Keratinocyte (primary cell): ENCODE data around the gene GCK. TPM values are rescaled to one million over a fixed set of nuclear protein-coding genes. Genes with fewer than 3 reads are reported as not detected.

ENCODE experiments used
- DNase-seq: peaks from one replicate; pipeline ENCODE4 v3.0.0-alpha.2; 2011; ENCODE audit warnings: low read depth, missing footprints, low spot score
- FAIRE-seq: peaks from 2 replicates; lab custom pipeline; 2011; peaks lifted over from hg19 to GRCh38; lab: Jason Lieb, UNC
- H2AFZ ChIP-seq: 2 replicates; pipeline ENCODE4 v1.6.0; 2012; ENCODE audit warnings: low read length, control low read depth, inconsistent platforms; ENCODE audit not compliant: control insufficient read depth
- H3K27ac ChIP-seq: 2 replicates; pipeline ENCODE4 v1.5.1; 2011; ENCODE audit warnings: low read length; ENCODE audit not compliant: control insufficient read depth, insufficient read depth
- H3K27me3 ChIP-seq: 3 replicates; pipeline ENCODE4 v1.6.0; 2011; ENCODE audit warnings: low read length; ENCODE audit not compliant: control insufficient read depth, insufficient read depth; ENCODE audit errors: extremely low read depth
- H3K36me3 ChIP-seq, 2 experiments: 2 replicates in 1 of 2; 3 replicates in 1 of 2; pipeline ENCODE4 v1.5.1; 2011; ENCODE audit warnings: low read length in 2 of 2, mild to moderate bottlenecking in 1 of 2; ENCODE audit not compliant: control insufficient read depth in 2 of 2, insufficient read depth in 2 of 2; ENCODE audit errors: extremely low read depth in 1 of 2
- H3K4me1 ChIP-seq: 3 replicates; pipeline ENCODE4 v1.5.1; 2011; ENCODE audit warnings: low read length; ENCODE audit not compliant: control insufficient read depth, insufficient read depth; ENCODE audit errors: extremely low read depth
- H3K4me2 ChIP-seq: 3 replicates; pipeline ENCODE4 v1.6.0; 2011; ENCODE audit warnings: low read depth, low read length; ENCODE audit not compliant: control insufficient read depth, insufficient read depth; ENCODE audit errors: extremely low read depth
- H3K4me3 ChIP-seq, 3 experiments: fragments of 200-600 bp in 1 of 3; sonication (generic) in 1 of 3; 2 replicates in 2 of 3; 3 replicates in 1 of 3; pipeline ENCODE4 v1.5.1; 2011 to 2016; ENCODE audit warnings: low read length in 3 of 3, mild to moderate bottlenecking in 3 of 3, control low read depth in 2 of 3, inconsistent platforms in 1 of 3, low read depth in 1 of 3, mixed read lengths in 1 of 3, mixed run types in 1 of 3, moderate library complexity in 1 of 3; ENCODE audit not compliant: control insufficient read depth in 2 of 3, insufficient read depth in 2 of 3; ENCODE audit errors: extremely low read depth in 1 of 3
- H3K79me2 ChIP-seq: 2 replicates; pipeline ENCODE4 v1.6.0; 2012; ENCODE audit warnings: low read length; ENCODE audit not compliant: control insufficient read depth, insufficient read depth
- H3K9ac ChIP-seq: 3 replicates; pipeline ENCODE4 v1.6.0; 2011; ENCODE audit warnings: low read length; ENCODE audit not compliant: control insufficient read depth, insufficient read depth; ENCODE audit errors: extremely low read depth
- H3K9me1 ChIP-seq: 3 replicates; pipeline ENCODE4 v1.6.0; 2011; ENCODE audit warnings: low read length; ENCODE audit not compliant: control insufficient read depth, insufficient read depth; ENCODE audit errors: extremely low read depth
- H3K9me3 ChIP-seq: 2 replicates; pipeline ENCODE4 v1.5.1; 2012; ENCODE audit warnings: low read depth, low read length; ENCODE audit not compliant: control insufficient read depth
- H4K20me1 ChIP-seq: 3 replicates; pipeline ENCODE4 v1.6.0; 2011; ENCODE audit warnings: low read length; ENCODE audit not compliant: control insufficient read depth, insufficient read depth; ENCODE audit errors: extremely low read depth
- EZH2 ChIP-seq: IDR thresholded peaks from one replicate; pipeline ENCODE4 v1.6.1; 2012; ENCODE audit warnings: inconsistent platforms, mild to moderate bottlenecking, low read length, moderate library complexity
- dilution Hi-C: fragments of 300-500 bp; cut with MboI; formaldehyde crosslinking; loops from one replicate; pipeline ENCODE4 v1.7.0; 2020; ENCODE audit warnings: low sequenced_read_pairs; ENCODE audit not compliant: extremely low pct_ligation_motif_present
- polyA plus RNA-seq, 5 experiments: library from polyadenylated mRNA; depleted of rRNA in 3 of 5; stranded (reverse) in 3 of 5; stranded (forward) in 1 of 5; unstranded in 1 of 5; fragments of >200 nt; gene quantifications; 1 replicate in 1 of 5; 2 replicates in 3 of 5; 3 replicates in 1 of 5; pipeline versions ENCODE4 v1.2.1 to v1.2.3, GENCODE V29; 2011 to 2012; ENCODE audit warnings: missing spikeins in 2 of 5, low read depth in 1 of 5, low replicate concordance in 1 of 5
- TF ChIP-seq, protein P1 (sequence below), 3 experiments: IDR thresholded peaks in 1 of 3; conservative IDR thresholded peaks in 1 of 3; optimal IDR thresholded peaks in 1 of 3; 2 replicates in 2 of 3; 3 replicates in 1 of 3; pipeline versions ENCODE3 to v1.5.1; 2011; ENCODE audit warnings: low read length in 3 of 3, mild to moderate bottlenecking in 3 of 3, moderate library complexity in 2 of 3, control low read depth in 1 of 3, inconsistent platforms in 1 of 3; ENCODE audit not compliant: insufficient read depth in 2 of 3; ENCODE audit errors: extremely low read depth in 1 of 3

The GCK gene
- polyA plus RNA-seq, 1 donor (not counting 4 experiments of a cell fraction or from before 2014, with no cell fraction given), result not detected

DNA sequence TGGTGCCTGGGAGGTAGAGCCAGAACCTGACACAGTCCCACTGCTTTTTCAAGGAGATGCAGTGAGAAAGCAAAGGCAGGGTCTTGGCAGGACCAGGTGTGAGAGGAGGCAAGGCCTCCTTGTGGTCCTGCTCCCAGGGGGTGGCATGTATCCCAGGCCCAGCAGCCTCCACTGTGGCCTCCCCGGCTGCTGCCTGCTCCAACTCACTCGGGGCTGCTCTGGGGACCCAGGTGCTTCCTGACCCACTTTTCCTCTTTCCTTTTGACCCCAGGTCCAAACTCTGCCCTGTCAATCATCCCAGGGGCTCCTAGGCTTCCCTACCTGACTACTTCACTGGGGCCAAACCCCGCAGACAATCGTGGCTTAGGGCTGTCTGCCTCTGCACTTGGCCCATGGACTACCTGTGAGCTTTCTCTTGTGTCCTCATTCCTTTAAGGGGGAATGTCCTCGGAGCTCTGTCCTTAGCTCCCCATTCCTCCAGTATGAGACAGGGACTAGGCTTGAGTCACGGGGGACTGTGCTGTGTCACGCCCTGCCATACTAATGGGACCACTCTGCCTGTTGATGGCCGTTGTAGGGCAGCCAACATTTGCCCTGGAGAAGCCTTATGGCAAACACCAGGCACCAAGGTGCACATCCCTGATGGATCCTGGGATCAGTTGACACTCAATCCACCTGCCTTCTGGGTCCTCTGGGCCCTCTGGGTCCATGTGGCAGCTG lies 86.2 kb downstream of the GCK start:
- FAIRE-seq, result no peak
- dilution Hi-C loops, result no loop called here

DNA sequence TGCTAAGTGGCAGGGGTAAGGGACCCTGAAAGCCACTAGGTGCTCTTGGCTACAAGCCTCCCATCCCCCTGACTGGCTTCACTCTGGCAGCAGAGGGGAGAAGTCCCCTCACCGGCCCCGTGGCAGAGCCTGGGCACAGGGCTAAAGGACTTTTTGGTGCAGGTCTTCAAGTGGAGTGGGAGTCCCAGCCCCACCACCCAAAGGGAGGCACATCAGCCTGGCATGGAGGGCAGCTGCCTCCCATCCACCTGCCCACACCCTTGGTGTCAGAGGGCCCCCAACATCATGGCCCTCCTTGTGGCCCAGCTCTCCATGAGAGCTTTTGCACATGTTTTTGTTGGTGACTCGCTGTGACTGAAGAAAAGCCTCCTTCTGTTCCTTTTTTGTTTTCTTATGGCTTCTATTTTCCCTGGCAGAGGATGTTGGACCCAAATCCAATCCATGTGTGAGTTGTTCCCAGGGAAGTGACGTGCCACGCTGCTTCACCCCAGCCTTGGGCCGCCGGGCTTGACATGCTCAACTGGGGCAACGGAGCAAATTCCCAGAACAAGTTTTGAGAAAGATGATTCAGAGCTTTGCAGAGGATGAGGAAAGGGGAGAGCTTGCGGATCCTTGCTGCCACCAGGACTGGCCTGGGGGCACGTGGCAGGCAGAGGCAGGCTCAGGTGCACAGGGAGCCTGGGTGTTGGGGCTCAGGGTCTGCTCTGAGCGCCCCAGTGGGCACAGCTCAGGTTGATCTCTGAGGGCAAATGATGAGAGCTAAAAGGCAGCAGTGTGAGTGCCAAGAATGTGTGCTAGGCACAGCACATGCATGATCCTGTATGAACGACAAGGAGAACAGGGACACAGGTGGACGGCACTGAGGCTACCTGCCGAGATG lies 87.0 kb downstream of the GCK start:
- Histone ChIP-seq H3K9me1 (no peaks in the 10 kb centered on the region), H3K9ac (peak overlapping the region; percentile 5), H3K27ac (no peak overlapping the region), H4K20me1 (no peaks in the 10 kb centered on the region), H3K9me3 (no peaks in the 10 kb centered on the region), H3K27me3 (peaks cover 11% of the 10 kb centered on the region), H3K4me1 (peaks cover 25% of the 10 kb centered on the region), H2AFZ (peak overlapping the region; percentile 31), H3K79me2 (no peaks in the 10 kb centered on the region), H3K4me2 (peak overlapping the region; percentile 22), H3K4me3 (no peak overlapping the region), H3K36me3 (no peaks in the 10 kb centered on the region)
- FAIRE-seq, result peak; percentile 69
- TF ChIP-seq, protein P1, sequence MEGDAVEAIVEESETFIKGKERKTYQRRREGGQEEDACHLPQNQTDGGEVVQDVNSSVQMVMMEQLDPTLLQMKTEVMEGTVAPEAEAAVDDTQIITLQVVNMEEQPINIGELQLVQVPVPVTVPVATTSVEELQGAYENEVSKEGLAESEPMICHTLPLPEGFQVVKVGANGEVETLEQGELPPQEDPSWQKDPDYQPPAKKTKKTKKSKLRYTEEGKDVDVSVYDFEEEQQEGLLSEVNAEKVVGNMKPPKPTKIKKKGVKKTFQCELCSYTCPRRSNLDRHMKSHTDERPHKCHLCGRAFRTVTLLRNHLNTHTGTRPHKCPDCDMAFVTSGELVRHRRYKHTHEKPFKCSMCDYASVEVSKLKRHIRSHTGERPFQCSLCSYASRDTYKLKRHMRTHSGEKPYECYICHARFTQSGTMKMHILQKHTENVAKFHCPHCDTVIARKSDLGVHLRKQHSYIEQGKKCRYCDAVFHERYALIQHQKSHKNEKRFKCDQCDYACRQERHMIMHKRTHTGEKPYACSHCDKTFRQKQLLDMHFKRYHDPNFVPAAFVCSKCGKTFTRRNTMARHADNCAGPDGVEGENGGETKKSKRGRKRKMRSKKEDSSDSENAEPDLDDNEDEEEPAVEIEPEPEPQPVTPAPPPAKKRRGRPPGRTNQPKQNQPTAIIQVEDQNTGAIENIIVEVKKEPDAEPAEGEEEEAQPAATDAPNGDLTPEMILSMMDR (optimal IDR thresholded peaks at IDR 0.05 in 1 of 3, IDR thresholded peaks at IDR 0.05 in 1 of 3, conservative IDR thresholded peaks at IDR 0.05 in 1 of 3; ENCODE audit: extremely low read depth in 1 of 3, insufficient read depth in 2 of 3, low read length in 3 of 3), result no peak
- TF ChIP-seq EZH2, result no peak
- DNase-seq, result no peak
- dilution Hi-C loops, result no loop called here

More for the DNA sequence above, 86.2 kb downstream of the GCK start:
- no peaks in the 10 kb centered on the region for H3K79me2 ChIP-seq
- no peak overlapping the region for H2AFZ ChIP-seq
- peak overlapping the region; percentile 22 for H3K4me2 ChIP-seq
- no peak overlapping the region for H3K9ac ChIP-seq
- no peaks in the 10 kb centered on the region for H3K9me3 ChIP-seq
- H3K27ac ChIP-seq, result no peak overlapping the region
- TF ChIP-seq EZH2, result no peak
- TF ChIP-seq, protein P1 (optimal IDR thresholded peaks at IDR 0.05 in 1 of 3, IDR thresholded peaks at IDR 0.05 in 1 of 3, conservative IDR thresholded peaks at IDR 0.05 in 1 of 3; ENCODE audit: extremely low read depth in 1 of 3, insufficient read depth in 2 of 3, low read length in 3 of 3), result no peak
- H4K20me1 ChIP-seq, result no peaks in the 10 kb centered on the region
- no peak overlapping the region for H3K4me3 ChIP-seq
- peaks cover 11% of the 10 kb centered on the region for H3K27me3 ChIP-seq
- H3K4me1 ChIP-seq, result peaks cover 25% of the 10 kb centered on the region
- no peak for DNase-seq
- no peaks in the 10 kb centered on the region for H3K9me1 ChIP-seq
- H3K36me3 ChIP-seq, result no peaks in the 10 kb centered on the region
